ENCODE results near the gene SDCCAG8. TPM values are rescaled to one million over a fixed set of nuclear protein-coding genes. Genes with fewer than 3 reads are reported as not detected.

The SDCCAG8 gene
- total RNA-seq, 6 experiments from 2014 or later, result 13.4 to 20.6 (median 15.6) TPM

DNA sequence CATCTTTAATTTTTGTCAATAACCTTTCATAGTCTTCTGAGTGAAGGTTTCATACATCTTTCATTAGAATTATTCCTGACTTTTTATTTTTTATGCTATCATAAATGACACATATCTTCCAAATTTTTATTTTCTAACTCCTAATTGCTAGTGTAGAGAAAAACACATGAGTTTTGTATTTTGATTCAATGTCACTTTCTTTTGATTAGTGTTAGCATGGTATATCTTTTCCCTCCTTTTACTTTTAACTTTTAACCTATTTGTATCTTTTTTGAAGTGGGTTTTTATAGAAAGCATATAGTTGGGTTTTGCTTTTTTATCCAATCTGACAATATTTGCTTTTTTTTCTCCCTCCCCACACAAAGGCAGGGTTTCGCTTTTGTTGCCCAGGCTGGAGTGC lies 43.2 kb downstream of the SDCCAG8 start:
- no peak overlapping the region for H3K4me3 ChIP-seq
- H3K9me3 ChIP-seq, result no peaks in the 10 kb centered on the region
- no peak for TF ChIP-seq POLR2A (IDR thresholded peaks at IDR 0.05)
- TF ChIP-seq, protein P1, sequence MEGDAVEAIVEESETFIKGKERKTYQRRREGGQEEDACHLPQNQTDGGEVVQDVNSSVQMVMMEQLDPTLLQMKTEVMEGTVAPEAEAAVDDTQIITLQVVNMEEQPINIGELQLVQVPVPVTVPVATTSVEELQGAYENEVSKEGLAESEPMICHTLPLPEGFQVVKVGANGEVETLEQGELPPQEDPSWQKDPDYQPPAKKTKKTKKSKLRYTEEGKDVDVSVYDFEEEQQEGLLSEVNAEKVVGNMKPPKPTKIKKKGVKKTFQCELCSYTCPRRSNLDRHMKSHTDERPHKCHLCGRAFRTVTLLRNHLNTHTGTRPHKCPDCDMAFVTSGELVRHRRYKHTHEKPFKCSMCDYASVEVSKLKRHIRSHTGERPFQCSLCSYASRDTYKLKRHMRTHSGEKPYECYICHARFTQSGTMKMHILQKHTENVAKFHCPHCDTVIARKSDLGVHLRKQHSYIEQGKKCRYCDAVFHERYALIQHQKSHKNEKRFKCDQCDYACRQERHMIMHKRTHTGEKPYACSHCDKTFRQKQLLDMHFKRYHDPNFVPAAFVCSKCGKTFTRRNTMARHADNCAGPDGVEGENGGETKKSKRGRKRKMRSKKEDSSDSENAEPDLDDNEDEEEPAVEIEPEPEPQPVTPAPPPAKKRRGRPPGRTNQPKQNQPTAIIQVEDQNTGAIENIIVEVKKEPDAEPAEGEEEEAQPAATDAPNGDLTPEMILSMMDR (IDR thresholded peaks at IDR 0.05), result no peak
- no peak overlapping the region for H3K27ac ChIP-seq
- H3K4me1 ChIP-seq, result no peaks in the 10 kb centered on the region
- intact Hi-C loops (cut with DNase I), result no loop called here
- no peaks in the 10 kb centered on the region for H3K27me3 ChIP-seq
- no peaks in the 10 kb centered on the region for H3K36me3 ChIP-seq
- ATAC-seq, result no peak
- DNase-seq, result no peak
- 82% methylated on average over 1 of the region's 1 CpG for WGBS (ENCODE audit: insufficient coverage, low coverage, low lambda C conversion rate, missing lambda C conversion rate)

DNA sequence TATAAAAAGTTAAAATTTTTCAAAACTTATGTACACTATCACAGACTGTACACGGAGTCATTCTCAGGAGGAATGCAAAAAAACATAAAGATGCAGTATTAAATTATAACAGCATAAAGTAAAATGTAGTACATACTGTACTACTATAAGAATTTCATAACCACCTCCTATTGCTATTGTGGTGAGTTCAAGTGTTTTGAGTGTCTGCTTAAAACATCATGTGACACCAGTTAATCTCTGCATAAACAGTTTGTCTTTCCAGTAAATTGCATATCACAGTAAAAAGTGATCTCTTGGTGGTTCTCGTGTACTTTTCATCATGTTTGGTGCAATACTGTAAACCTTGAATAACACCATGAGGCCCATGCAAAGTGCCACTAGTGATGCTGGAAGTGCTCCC lies 45.2 kb downstream of the SDCCAG8 start:
- Histone ChIP-seq H3K27ac (no peak overlapping the region), H3K36me3 (no peaks in the 10 kb centered on the region), H3K27me3 (no peaks in the 10 kb centered on the region), H3K9me3 (no peaks in the 10 kb centered on the region), H3K4me3 (no peak overlapping the region), H3K4me1 (no peaks in the 10 kb centered on the region)
- ATAC-seq (no peak), DNase-seq (no peak)
- intact Hi-C loops (cut with DNase I), result no loop called here
- TF ChIP-seq POLR2A (IDR thresholded peaks at IDR 0.05), result no peak
- TF ChIP-seq, protein P1 (IDR thresholded peaks at IDR 0.05), result no peak
- 98% methylated on average over 2 of the region's 2 CpGs for WGBS (ENCODE audit: insufficient coverage, low coverage, low lambda C conversion rate, missing lambda C conversion rate)

DNA sequence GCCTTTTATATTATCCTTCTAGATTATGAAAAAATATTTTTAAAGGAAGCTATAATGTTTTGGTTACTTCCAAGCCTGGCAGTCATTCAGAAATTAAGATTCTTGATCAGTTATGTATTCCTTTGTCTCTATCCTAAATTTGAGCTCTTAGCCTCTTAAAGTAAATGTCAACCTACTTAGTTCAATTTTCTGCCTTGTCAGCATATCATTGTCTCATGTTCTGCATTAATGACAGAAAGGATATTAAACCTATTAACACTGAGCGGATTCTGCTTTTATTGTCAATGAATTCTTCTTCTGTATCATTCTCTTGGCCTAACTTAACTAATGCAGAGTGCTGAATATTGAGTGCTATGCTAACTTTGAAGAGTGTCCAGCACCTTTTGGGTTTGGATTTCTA lies 56.0 kb downstream of the SDCCAG8 start:
- intact Hi-C loops (cut with DNase I), result no loop called here
- peaks cover 0 to 5% (median 2%) of the 10 kb centered on the region in 4 donors for H3K36me3 ChIP-seq
- no peaks in the 10 kb centered on the region for H3K9me3 ChIP-seq
- no peaks in the 10 kb centered on the region for H3K27me3 ChIP-seq
- ATAC-seq (no peak), DNase-seq (no peak)
- H3K4me3 ChIP-seq, result no peak overlapping the region
- no peaks in the 10 kb centered on the region for H3K4me1 ChIP-seq
- TF ChIP-seq, protein P1 (IDR thresholded peaks at IDR 0.05), result no peak
- TF ChIP-seq POLR2A (IDR thresholded peaks at IDR 0.05), result no peak
- H3K27ac ChIP-seq, result no peak overlapping the region
- 100% methylated on average over 1 of the region's 1 CpG for WGBS (ENCODE audit: insufficient coverage, low coverage, low lambda C conversion rate, missing lambda C conversion rate)

DNA sequence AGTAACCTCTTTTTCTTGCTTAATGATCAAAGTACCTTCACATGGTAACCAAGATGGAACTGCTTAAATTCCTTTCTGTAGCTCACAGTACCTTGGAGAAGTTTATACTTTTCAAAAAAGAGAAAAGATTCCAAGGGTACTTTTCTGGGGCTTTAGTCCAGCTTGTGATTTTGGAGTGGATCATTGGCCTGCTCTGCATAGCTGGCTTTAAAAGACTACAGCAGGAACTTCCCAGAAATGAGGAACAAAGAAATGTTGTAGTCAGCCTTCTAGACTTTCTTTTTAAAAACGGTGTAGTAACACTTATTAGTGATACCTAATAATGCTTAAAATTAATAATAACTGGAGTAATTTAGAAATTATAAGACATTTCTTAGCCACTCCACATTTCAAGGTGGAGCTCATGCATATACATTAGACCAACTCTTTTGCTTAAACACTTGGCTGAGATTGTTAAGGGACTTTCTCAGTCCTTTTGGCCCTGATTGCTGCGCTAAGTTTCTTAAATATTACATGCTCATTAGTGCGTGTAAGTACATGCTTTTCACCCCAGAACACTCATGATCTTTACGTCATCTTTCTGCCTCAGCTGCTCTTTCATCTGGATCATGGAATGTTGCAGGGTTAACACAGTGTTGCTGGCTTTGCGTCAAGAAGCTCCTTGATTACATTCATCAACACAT lies 57.3 kb downstream of the SDCCAG8 start:
- TF ChIP-seq, protein P1 (IDR thresholded peaks at IDR 0.05), result no peak
- no peak for TF ChIP-seq POLR2A (IDR thresholded peaks at IDR 0.05)
- intact Hi-C loops (cut with DNase I), result no loop called here
- 87% methylated on average over 4 of the region's 5 CpGs for WGBS (ENCODE audit: insufficient coverage, low coverage, low lambda C conversion rate, missing lambda C conversion rate)
- H3K4me3 ChIP-seq, result no peak overlapping the region
- ATAC-seq, result peak in 2 of 4 donors; percentile 45 to 53
- H3K4me1 ChIP-seq, result no peaks in the 10 kb centered on the region
- no peaks in the 10 kb centered on the region for H3K9me3 ChIP-seq
- H3K27me3 ChIP-seq, result no peaks in the 10 kb centered on the region
- no peak for DNase-seq
- H3K27ac ChIP-seq, result no peak overlapping the region
- peaks cover 0 to 7% (median 2%) of the 10 kb centered on the region in 4 donors for H3K36me3 ChIP-seq
